HG03064 (cell line): Measurements from ENCODE around the gene NLGN1.

Experiments used
- ATAC-seq: cut with Tn5 transposase; IDR thresholded peaks from one replicate; pipeline ENCODE4 v1.9.1; 2021; ENCODE audit warnings: low read depth; ENCODE audit not compliant: unreplicated experiment

NLGN1 gene

DNA sequence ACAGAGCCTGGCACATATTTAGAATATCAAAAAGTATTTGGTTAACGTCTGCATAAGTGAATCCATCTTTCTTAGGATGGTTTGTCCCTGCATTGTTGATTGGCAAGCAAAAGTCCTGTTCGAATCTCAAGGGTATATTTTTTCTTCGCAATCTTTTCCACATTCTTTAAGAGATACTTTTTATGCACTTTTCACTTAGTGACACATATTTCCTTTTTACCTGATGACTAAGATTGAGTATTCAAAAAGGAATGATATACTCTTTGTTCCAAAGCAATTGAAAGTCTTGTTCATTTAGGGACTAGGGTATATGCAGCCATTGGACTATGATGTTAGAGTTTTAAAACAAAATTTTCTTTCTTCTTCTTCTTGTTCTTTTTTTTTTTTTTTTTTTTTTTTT is 349.9 kb downstream of the NLGN1 start:
- no peak for ATAC-seq

DNA sequence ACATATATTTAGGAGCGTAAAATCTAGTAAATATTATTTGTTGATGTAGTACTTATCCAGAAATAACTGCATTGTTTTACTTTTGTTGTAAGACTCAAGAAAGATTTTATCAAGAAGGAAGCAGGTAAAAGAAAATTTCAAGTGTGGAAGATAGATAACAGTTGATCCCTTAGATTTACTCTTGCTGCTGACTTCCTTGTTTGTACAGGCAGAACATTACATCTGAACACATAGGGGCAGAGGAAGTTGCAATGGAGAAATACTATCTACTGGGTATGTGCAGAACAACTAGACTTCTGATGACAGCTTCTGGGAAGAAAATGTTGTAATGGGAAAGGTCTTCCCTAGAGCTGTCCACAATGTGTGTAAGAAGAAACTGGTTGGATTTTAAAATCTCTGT is 350.6 kb downstream of the NLGN1 start:
- ATAC-seq = no peak

DNA sequence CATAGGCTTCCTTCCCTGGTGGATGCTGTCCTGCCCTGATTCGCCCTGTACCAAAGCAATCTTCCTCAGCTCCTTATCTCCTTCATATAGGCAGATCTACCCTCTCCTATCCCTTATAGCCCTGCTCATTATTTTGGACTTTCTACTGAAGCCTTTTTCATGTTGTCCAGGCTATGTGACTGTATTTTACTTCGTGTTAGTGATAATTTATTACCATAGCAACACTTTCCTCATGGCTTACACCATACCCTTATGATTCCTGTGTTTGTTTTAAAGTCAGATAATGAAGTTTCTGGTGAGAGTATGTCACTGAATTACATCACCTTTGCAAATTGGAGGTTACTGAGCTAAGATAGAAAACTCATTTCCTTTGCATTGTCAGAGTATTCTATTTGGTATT is 352.6 kb downstream of the NLGN1 start:
- no peak for ATAC-seq

DNA sequence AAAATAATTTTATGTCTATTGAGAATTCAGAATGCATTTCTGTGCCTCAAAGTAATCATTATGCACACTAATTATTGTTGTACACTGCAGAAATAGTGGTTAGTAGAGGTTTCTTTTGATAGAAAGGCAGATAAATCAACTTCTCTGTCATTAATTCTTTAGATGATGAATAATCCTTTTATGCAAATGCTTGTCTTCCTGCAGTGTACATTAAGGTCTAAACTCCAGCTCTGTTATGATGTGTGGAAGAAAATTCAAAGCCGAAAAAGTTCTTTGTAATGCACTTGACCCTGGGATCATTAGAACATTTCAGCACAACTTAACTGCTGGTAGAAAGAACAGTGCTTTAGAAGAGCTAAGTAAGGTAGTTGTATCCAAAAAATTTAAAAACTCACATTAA is 353.0 kb downstream of the NLGN1 start:
- ATAC-seq = no peak

DNA sequence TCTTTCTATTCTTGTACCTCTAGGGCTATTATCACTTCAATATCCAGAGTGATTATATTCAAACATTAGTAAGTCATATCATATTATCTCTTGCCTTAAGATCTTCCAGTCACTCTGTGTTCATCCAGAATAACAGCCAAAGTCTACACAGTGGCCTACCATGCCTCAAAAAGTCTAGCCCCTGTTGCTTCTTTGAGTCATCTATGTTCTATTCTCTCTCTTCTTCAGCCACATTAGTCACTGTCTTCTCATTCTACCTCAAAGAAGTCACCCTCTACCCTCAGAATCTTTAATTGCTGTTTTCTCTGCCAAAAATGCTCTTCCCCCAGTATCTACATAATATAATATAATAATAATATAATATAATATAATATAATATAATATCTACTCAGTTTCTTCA is 356.0 kb downstream of the NLGN1 start:
- ATAC-seq = no peak

DNA sequence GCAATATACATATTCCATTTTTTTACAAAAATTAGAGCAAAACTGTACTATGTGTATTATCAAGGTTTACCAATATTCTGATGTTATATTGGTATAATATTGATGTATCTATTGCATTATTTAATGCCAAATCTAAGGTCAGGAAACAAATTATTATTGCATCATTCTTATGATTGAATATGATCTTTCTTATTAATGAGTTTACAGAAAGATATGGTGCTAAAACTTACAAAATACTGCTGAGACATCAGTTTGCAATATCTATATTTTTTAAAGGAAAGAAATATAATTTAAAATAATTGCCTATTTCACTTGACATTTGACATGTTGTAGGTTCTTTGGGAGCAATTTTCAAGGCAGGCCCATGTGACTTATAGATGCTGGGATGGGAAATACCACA is 357.6 kb downstream of the NLGN1 start:
- no peak for ATAC-seq

DNA sequence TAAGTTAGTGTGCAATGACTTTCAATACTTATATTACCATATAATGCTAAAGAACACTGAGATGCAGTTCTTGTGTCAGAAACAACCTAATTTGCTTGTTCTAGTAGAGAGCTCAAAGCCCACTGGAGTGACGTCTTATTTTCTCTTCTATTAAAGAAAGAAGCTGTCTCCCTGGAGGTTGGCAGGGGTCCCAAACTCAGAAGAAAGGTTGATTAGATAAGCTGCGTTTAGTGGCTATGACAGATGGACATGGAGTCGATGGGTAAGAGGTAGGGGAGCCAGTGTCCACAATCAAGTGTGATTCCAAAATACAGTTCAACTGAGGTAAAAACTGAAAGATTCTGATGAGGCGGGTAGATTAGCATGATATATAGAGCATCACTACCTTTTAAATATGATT is 363.6 kb downstream of the NLGN1 start:
- no peak for ATAC-seq

DNA sequence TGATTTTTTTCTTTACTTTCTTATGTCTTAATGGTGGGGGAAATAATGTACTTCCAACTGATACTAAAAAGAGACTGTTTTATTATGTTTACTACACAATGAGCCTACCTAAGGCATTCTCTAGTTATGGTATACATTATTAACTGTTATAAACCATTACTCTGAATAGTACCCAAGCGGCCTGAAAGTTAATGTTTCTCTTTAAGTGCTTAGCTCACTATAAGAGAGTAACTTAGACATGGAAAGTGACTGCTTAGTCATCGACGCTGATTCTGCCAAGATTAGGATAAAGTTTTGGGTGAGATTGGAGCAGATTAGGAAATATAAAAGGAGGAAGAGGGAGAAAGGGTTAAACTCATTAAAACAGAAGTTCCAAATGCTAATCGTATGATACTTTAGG is 365.0 kb downstream of the NLGN1 start:
- ATAC-seq = no peak

DNA sequence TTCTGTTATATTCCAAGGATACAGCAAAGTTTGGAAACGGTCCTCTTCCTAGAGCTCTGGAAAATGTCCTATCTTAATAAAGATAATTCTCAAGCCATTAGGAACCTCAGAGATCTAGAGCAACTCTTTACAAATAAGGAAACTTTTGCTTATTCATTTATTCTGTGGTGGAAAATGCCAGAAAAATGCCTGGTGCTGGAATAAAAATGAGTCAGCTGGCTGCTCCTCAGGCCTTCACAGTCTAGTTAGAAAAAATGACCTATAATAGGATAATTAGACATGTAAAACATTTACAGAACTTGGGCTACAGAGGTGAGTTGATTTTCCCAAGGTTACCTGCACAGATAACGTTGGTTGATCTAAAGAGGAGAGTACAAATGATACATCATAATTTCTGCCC is 372.5 kb downstream of the NLGN1 start:
- ATAC-seq = no peak

DNA sequence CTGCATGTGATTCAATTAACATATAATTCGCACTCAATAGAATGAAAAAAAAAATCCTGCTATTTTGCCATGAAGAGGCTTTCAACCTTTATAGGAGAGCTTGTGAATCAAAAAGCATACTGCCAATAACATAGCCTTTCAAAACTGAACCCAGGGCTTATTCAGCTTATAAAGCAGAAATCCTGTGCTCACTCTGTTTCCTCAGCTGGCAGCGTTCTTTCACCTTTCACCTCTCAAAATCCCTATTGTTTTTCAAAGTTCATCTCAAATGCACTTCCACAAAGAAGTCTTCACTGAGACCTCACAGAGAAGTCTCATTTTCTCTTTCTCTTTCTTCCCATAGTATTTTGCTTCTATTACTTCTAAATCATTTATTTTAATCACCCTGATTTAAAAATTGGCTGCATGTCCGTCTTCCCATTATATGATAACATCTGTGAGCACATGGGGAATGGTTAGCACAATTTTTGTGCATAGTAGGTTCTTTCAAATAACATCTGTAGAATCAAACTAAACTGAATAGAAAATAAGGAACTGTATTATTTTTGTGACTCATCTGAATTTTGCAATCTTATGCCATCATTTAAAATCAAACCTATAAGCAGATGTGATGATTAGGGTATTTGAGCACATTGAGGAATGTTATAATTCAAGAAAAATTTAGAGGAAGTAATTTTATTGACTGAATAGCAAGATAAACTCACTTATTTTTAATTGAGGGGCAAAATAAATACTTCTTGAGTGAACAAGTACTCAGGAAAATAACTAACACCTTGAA is 373.4 kb downstream of the NLGN1 start:
- no peak for ATAC-seq

DNA sequence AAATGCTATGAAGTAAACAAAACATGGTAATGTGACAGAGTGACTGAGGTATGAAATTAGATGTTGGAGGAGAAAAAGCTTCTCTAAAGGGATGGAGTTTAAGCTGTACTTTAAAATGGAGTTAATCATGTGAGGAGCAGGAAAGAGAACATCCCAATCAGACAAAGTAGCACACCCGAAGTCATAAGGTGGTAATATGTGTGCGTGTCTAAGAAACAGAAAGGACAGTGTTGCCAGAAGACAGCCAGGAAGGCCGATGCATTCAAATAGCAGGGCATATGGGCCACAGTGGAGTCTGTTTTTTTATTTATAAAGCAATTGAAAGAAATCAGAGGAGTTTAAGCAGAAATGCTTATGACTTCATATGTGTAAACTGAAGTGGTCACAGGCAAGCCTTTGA is 376.3 kb downstream of the NLGN1 start:
- ATAC-seq = no peak

DNA sequence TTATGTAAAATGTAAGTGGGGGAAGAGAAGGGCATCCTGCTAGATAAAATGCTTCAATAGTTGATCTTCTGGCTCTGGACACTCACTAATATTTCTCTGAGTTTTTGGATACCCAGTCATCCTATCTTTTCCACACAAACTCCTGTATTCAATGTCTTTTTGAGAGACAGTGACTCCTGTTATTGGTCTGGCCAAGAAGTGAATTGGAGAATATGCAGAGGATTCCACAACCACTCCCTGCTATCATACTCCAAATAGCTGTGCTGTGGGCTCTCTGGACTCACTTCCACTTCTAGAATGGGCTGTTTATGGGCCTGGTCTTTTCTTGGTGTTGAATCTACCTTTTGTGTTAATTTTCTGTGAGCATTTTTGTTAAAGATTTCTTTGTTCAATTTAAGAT is 376.8 kb downstream of the NLGN1 start:
- no peak for ATAC-seq

DNA sequence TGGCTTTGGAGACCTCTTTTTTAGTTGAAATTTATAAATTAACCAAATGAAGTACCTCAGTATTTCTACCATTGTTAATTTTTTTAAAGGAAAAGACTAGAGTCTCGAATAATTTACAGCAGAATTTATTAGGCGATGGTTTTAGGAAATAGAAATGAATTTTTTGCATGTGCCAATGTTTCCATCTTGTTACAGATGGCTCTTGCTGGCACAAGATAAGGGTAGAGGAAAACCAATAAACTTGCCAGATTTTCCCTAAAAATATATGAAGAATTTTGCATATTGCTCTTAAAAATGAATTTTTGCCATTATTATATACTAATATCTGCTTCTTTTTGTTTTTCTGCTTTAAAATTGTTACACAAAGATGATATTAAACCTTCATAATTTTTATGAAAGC is 380.7 kb downstream of the NLGN1 start:
- ATAC-seq = no peak

DNA sequence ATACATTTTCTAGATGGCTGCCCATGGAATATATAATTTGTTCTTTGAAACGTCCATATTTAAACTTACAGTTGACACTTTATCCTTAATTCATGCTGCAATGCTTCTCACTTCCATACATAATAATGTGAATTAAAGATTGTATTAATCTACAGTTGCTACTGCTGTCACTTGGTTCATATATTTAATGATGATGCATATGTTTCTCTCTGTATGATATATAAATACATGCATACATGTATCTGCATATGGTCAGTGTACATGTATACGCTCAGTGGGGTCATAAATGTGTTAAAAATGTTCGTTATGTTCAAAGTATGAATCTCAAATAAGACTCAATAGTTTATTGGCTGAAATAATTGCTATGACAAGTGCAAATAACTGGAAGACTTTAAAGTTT is 382.5 kb downstream of the NLGN1 start:
- ATAC-seq = no peak

DNA sequence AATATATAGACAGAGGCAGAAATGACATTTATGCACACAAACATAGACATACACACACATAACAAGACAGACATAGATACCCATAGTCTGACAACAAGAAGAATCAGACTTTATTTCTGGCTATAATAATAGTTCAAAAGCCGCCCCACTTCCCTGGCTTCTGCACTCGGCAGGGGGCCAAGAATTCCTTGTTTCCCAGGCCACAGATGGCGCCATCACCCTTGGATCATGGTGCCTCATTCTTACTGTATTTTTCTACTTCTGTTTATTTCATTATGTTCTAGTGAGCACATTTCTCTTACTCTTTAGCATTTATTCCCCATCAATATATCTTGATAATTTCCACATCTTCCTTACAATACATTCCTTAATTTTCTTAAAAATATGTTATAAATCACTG is 387.5 kb downstream of the NLGN1 start:
- ATAC-seq = no peak

DNA sequence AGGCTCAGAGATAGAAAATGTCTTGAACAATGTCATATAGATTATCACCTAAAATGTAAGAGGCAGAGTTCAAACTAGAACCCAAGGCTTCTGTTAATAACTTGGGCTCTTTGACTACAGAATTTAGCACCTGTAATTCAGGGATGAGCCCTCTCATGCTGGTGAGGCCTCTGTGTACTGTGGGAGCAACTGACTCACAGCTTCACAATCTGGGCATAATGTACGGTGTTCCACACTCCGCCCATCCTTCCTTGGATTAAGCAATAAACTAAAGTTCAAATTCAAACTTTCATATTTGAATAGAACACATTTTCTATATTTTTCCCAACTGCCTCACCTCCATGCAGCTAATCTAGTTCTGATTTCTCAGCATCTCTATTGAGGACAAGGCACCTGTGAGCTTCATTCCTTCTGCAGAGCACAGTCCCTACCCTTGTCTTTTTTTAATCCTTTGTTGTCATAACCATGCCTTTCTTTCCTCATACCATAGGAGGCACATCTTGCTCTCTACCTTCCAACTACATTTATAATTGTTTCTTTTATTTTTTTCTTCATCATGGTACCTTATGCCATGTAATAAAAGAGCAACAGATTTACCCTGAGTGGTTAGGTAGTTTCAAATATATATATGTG is 392.1 kb downstream of the NLGN1 start:
- no peak for ATAC-seq

DNA sequence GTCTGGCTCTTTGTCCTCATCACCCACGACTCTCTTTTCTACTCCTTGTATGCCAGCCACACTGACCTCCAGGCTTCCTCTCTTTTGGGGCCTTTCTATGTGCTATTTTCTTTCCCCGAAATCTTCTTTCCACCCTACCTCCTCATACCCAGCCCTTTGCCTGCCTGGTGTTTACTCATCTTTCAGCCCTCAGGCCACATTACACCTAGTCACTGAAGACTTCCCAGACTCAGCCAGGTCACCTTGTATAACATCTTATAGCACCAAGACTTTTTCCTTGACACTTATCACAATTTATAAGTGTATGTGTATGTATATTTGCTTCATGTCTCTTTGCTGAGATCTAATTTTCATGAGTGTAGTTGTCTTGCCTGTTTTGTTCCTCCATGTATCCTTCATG is 396.4 kb downstream of the NLGN1 start:
- no peak for ATAC-seq

DNA sequence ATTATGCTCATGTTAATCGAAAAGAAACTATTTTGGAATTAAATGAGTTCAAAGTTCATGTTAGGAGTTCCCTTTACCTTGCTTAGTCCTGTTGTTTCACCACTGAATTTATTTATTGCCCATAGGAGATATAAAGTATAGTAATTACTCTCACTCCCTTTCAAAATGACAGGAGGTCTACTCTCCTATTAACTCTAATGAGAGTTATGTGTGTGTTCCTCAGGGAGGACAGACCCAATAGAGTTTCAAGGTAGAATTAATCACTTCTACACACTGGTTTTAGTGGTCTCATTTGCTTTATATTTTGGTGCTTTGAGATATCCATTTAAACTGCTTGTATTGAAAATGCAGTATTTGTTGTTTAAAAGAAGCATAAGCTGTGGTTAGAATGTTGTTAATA is 398.9 kb downstream of the NLGN1 start:
- no peak for ATAC-seq

DNA sequence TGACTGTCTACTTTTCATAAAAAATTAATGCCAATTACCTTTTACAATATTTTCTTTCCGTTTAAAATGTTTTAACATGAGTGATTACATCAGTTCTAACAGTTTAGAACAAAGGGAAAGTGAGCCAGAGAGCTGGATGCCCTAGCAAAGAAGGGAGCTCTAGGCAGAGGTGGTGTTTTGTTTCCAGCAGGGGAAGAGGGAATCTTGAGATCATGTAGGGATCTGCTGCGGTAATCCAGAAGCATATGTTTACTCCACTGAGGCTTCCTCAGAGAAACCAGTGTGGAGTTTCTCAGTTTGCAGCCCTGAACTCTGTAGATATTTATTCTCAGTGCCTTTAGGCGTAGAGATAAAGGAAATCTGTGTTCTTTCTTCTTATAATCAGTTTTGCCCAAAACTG is 399.3 kb downstream of the NLGN1 start:
- ATAC-seq = no peak

DNA sequence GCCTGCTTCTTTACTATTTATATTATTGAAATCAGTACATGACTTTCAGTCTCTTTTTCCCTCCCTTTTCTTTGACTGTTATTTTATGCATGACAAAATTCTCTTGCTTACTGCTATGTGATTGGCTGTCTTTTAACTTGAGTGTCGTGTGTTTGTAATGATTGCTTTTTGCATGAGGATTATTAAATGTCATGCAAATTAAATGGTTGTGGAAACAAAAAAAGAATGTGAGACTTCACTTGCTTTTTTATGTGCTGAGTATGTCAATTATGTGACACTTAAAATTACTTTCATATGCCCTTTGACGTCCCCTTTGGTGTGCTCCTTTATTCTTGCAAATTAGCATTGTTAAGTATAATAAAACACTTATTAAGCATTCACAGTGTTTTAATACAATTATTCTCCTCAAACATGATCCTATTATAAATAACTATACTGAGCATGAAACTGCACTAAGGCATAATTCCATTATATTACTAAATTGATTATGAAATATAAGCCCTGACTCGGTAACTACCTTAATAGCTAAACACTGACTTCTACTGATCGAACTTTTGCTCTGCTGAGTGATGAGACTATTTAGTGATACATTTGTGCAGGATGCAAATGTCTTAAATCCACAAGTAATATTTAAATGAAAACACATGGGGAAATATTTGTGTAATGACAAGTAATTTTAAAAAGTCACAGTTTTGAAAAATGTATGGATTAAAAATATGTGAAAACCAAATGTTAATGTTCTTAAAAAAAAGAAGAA is 401.7 kb downstream of the NLGN1 start:
- ATAC-seq = no peak

DNA sequence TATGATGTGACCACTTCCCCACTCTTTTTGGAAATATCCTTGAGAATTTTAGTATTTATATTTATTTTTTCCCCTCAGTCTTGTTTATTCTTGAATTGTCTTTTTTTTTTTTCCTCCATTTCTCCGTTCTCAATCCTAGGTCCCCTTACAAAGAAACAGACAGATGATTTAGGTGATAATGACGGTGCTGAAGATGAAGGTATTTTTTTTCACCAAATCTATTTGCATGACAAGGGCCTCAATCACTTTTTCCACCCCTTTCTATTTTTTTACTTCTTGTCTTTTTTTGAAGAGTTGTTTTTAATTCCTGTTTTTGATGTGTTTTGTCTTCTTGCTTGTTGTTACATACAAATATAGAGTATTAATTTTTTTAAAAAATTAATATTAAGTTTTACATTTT is 402.6 kb downstream of the NLGN1 start:
- ATAC-seq = no peak

DNA sequence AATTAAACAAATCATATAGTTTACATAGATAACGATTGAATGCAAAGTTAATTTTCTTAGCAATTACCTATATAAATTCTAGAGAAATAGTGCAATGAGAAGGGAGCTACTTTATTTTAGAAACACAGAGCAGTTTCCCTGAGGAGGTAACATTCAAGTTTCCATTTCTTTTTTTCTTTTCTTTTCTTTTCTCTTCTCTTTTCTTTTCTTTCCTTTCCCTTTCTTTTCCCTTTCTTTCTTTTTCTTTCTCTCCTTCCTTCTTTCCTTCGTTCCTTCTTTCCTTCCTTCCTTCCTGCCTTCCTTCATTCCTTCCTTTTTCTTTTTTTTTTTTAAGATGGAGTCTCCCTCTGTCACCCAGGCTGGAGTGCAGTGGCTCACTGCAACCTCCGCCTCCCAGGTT is 417.3 kb downstream of the NLGN1 start:
- ATAC-seq = no peak
